HG02763 (cell line): ENCODE measurements around the gene MAP1A.
"Not testable (repeated sequence)": the region's sequence is repeated elsewhere in the genome, so short reads cannot be mapped to it uniquely, and the experiment has no call there.

Experiments
- ATAC-seq: cut with Tn5 transposase; IDR thresholded peaks from one replicate; pipeline ENCODE4 v1.9.1; 2021; ENCODE audit warnings: mild to moderate bottlenecking, moderate library complexity; ENCODE audit not compliant: unreplicated experiment

MAP1A gene

GRCh38 chr15:43528542-43529007, 11.2 kb downstream of the MAP1A start:
- ATAC-seq: no peak

DNA sequence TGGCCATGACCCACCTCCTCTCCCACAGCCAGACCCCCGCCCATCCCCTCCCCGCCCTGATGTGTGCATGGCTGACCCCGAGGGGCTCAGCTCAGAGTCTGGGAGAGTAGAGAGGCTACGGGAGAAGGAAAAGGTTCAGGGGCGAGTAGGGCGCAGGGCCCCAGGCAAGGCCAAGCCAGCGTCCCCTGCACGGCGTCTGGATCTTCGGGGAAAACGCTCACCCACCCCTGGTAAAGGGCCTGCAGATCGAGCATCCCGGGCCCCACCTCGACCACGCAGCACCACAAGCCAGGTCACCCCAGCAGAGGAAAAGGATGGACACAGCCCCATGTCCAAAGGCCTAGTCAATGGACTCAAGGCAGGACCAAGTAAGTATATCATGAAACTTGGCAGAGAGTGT, 11.7 kb downstream of the MAP1A start:
- ATAC-seq: no peak

GRCh38 chr15:43529587-43530345, 12.4 kb downstream of the MAP1A start:
- ATAC-seq: no peak

GRCh38 chr15:43531018-43531670, 13.7 kb downstream of the MAP1A start:
- ATAC-seq: no peak

GRCh38 chr15:43532826-43533225, 15.4 kb downstream of the MAP1A start:
- ATAC-seq: not testable (repeated sequence)

- no peak for ATAC-seq
Measured at GRCh38 chr15:43534897-43535296, 17.5 kb downstream of the MAP1A start.

- no peak for ATAC-seq
Measured at GRCh38 chr15:43538091-43538490, 20.7 kb downstream of the MAP1A start.

DNA sequence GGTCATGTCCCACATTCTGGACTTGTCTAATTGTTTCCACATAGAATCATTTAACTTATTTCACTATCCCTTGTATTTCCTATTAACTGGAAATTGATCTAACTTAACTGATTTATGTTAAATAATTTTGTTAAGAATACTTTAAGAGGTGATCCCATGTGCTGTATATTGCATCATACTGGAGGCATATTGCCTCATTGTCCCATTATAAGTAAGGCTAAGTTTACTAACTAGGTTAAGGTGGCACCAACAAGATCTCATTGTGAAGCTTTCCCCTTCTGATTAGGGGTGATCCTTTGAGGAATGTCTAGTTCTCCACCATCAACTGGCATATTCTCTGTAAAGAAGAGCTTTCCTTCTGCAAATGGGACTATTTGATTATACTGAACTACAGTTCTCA, 24.4 kb downstream of the MAP1A start:
- ATAC-seq: no peak

DNA sequence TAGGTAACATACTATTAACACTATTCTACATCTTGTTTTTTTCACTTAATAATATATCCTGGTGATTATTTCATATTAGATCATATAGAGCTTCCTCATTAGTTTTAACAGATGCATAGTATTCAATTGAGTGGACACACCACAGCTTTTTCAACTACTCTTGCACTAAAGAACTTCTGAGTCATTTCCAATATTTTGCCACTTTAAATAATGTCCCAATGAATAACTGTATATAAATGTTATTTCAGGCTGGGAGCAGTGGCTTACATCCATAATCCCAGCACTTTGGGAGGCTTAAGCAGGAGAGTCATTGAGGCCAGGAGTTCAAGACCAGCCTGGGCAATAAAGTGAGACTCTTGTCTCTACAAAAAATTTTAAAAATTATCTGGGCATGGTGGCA, 26.9 kb downstream of the MAP1A start:
- no peak for ATAC-seq

DNA sequence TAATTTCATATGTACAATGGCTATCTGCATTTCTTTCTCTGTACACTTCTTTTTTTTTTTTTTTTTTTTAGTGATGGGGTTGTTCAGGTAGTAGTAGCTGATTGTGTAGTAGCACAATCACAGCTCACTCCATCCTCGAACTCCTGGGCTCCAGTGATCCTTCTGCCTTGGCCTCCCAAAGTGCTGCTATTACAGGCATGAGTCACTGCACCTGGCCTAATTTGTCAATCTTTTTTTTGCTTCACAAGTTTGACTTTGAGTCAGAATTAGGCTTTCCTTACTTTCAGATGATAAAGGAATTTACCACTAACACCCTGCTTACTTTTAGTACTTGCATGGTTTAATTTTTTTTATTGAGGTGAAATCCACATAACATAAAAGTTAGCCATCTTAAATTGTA, 28.0 kb downstream of the MAP1A start:
- ATAC-seq: no peak

DNA sequence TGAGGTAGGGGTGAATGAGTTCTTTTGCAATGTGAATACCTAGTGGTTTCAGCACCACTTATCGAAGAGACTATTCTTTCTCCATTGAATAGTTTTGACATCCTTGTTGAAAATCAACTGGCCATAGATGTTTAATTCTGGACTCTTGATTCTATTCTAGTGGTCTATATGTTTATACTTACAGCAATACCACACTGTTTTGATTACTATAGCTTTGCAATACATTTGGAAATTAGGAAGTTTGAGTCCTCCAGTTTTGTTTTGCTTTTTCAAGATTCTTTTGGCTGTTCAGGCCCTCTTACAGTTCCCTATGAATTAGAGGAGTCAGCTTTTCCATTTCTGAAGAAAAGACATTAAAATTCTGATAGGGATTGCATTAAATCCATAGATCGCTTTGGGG, 30.1 kb downstream of the MAP1A start:
- ATAC-seq: no peak

- no peak for ATAC-seq
Measured at GRCh38 chr15:43550527-43551363, 33.3 kb downstream of the MAP1A start.

- ATAC-seq: no peak
Measured at GRCh38 chr15:43552256-43552655, 34.8 kb downstream of the MAP1A start.

DNA sequence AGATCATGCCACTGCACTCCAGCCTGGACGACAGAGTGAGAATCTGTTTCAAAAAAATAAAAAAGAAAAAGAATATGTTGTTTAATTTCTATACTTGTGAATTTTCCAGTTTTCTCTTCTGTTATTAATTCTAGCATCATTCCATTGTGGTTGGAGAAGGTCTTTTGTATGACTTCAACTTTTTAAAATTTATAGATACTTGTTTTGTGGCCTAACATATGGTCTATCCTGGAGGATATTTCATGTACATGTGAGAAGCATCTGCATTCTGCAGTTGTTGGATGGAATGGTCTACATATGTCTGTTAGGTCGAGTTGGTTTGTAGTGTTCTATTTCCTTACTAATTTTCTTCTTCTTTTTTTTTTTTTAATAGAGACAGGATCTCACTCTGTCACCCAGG, 35.6 kb downstream of the MAP1A start:
- ATAC-seq: no peak

DNA sequence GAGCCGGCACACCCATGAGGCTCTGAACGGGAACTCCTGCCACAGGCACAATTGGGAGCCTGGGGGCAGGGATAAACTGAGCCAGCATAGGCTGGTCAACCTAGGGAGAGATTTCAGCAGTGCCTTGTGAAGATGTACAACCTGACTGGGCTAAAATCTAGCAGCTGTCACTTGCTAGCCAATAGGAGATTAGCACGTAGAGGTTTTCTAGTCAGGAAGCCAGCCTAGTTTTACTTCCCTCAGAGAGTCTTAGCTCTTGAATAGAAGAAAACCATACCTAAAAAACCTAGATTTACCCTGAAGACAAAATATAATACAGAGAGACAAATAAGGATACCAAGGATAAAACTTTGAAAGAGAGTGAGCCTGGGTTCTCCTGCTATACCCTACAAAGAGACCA, 45.3 kb downstream of the MAP1A start:
- not testable (repeated sequence) for ATAC-seq

- ATAC-seq: not testable (repeated sequence)
Measured at GRCh38 chr15:43563793-43564192, 46.4 kb downstream of the MAP1A start.

DNA sequence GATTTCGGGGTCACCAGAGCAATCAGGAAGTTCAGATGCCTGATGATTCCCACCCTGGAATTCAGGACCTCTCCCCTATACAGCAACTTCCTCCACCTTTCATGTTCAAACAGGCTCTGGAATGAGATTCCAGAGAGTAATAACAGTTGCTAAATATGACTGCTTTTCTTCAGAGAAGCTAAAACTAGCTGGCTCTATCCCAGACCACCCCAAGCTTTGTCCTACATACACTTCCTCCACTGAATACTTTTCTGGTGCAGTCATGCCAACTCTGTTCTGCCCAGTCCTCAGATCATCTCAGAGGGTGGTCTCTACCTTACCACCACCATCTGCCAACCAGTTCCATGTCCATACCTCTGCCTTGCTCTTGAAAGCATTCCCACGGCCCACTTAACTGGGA, 49.2 kb downstream of the MAP1A start:
- ATAC-seq: not testable (repeated sequence)

DNA sequence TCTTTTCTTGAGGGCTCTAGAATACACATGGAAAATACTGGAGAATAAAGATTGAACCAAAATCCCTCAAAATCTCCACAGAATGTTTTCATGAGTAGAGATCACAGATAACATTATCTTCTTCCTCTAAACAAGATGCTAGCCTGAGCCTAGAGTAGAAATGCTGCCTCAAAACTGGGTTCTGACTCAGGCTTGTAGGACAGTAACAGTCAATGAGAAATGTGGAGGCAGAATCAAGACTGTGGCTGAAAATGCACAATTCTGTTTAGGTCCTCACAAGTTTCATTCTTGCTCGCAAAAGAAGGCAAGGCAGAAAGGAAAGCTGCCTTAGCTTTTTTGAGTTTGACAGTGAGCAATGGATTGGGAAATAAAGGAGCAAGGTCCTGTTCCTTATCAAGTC, 57.2 kb downstream of the MAP1A start:
- ATAC-seq: not testable (repeated sequence)
